Stimulated activated naive CD4-positive, alpha-beta T cell treated with Interleukin-2 at 50 U/mL for 16 hours (primary cell): Measurements from ENCODE around the gene SLCO2A1.

ENCODE experiments used
- DNase-seq: peaks from one replicate; lab custom pipeline; 2025; lab: John Stamatoyannopoulos, UW

Gene SLCO2A1

DNA sequence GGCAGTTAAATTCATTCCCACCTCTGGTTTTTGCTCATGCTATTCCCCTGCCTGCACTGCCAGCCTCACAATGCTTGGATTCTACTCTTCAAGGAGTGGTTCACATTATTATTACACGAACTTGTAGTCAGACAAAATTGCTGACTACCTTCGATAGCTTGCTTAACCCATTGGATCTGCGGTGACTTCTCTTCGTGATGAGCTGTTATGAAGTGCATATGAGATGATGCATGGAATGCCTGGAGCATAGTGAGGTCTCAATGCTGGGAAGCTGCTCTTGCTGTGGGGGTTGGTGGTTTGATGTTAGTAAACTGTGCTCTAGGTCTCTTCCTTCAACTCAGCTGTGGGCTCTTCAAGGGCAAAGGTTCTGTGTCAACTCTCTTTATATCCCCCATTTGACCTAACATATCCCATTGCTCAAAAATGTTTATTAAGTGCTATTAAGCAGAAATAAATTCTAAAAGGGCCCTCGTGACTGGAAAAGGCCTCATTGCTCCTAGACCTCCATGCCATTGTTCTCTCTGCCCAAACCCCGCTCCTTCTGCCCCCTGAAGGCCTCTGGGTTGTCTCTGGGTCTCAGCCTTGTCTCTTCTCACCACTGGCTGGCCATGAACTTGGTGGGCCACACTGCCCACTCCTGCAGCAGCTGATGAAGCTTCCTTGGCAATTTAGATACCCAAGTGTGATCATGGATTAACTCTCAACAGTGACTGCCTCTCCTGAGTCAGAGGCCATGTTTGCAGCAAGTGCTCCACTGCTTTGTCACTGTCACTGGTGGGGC, 4.5 kb upstream of the SLCO2A1 start:
- no peak for DNase-seq

DNA sequence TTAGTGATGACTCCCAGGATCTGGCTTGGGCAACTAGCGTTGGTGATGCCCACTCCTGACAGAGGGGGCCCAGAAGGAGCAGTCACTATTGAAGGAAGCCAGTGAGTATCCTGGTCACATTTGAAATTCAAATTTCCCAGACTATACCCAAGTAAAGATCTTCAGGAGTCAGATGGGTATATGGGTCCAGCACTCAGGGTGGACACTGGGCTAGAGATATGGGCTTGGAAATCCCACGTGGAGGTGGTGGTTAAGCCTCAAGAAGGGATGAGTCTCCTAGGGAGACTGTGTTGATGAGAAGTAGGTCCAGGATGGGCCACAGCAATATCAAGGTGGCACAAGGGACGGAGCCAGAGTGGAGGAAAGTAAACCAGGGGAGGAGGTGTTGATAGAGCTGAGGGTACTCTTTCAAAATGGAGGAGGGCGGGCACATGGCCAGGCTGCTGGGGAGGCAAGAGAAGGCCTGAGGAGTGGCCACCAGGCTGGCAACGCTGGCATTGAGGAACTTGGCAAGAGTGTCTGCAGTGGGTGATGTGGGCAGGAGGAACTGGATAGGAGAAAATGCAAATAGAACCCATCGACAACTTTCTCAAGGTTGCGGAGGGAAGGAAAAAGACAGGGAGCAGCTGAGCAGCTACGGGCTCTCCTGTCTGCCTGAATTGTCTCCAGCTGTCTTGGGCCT, 3.7 kb upstream of the SLCO2A1 start:
- no peak for DNase-seq

DNA sequence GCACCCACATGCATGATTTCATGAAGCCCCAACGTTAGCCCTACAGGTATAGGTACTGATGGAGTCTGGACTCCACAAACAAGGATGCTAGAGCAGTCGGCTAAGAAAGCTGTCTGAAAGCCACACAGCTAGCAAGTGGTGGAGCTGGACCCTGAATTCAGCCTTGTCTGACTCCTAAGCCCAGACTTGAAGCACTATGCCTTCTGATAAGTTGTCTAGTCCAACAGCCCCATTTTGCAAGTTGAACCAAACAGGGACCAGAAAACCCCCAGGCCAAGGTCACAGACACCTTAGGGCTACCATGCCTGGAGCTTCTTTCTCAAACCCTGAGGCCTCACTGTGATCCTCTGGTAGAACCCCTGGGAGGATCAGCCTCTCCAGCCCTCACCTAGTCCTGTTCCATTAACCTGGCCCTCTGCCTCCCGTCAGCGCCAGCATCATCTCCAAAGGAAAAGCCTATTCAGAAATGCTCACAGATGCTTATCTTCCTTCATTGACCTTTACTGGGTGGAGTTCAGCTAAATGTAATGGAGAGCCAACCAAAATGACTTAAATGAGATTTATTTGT, 1.7 kb upstream of the SLCO2A1 start:
- DNase-seq, result no peak

DNA sequence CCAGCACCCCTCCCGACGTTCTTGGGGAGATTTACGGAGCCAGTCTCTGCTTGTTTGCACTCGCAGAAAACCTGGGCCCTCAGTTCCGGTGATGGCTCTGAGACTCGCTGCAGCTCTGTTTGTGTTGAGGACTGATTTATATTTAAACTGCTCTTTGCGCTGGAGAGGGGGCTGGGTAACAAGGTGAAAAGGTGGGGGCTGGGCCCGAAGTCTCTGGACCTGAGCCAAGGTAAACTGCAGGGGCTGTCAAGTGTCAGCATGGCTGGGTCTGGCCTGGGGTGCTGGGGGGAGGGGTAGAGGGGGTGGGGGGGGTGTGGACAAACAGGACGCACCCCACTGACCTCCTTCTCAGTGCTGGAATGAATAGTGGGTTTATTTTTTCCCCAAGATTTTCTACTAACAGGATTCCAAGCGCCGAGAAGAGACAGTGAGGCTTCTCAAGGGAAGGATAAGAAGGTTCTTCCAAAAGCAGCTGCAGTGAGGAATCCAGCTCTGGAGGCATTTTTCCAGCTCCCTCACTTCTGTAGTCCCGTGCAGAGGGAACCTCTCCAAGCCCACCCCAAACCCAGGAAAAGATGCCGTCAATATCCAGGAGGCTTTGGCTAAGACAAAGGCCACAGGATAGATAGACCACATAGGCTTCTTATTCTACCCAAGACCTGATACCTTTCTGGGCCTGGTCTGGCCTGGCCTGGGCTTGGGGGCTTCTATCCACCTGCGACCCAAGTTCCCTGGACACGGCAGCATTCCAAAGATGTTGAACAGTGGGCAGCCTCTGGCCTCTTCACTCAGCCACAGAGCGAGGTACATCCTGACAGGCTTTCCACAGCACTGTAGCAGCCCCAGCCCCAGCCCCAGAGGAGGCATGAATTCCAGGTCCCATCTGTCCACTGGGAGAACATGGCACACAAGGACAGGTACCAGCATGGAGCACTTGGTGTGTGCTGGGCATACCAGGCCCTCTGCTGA, 938 bp upstream of the SLCO2A1 start:
- no peak for DNase-seq

DNA sequence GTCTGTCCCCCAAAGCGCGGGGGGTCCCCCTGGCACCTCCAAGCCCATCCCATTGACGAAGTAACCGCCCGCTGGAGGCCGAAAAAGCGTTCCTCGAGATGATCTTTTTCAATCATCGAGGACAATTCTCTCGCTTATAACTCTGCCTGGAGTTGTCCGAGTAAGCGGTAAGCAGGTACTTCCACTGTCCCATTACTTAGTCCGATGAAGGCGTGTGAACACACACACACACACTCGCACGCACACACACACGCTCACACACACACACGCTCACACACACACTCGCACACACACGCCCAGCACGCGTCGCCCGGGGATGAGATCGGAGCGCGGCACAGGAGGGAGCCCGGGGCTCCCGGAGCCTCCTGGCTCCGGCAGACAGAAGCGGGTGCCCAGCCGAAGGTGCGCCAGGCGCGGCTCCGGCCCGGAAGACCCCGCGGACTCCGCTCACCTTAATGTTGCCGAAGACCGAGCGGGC, 430 bp downstream of the SLCO2A1 start:
- DNase-seq, result no peak

DNA sequence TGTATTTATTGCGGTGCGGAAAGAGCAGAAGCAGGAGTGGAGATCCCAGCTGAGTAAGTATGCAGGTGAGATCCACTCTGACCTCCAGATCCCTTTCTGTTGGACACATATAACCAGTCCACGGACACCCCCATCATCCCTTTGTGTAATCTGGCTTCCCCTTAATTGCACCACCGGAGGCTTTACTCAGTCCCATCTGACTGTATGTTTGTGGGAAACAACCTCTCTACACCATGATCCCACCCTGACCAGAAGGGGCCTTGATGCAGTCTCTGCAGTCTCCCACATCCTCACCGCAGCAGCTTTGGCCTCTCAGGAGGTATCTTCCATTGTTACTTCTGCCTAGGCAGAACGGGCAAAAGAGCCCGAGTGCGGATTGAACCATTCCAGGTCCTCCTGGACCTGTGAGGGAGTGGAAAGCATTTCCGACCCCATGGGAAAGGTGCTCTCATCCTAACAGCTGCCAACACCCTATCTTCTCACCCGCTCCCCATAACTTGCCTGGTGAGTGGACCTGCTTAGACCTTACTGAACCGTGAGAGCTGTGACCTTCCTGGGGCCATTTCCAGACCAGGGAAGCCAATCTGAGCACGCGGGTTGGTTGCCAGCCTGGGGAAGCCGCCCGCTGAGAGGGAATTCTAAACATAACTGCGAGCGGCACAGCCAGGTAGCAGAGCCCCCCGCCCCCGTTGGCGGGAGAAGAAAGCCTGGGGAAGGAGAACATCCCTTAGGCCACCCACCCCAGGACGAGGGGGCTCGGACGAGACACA, 1.1 kb downstream of the SLCO2A1 start:
- no peak for DNase-seq

DNA sequence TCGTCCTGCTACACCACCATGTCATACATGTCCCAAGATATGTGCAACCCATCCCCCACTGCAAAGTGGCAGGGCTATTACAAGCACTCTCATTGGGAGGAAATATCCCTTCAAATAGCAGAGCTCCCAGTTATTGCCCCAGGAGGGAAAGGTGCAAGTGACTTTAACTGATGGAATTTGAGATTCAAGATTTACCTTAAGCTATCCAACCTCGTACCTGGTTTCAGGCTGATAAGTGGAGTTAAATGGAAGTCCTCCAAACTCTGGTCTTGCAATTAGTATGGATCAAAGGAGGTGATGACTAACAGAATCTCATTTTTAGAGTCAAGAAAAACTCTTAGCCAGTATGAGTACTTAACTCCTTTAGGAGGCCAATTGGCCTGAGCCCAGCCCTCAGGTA, 2.1 kb downstream of the SLCO2A1 start:
- no peak for DNase-seq

DNA sequence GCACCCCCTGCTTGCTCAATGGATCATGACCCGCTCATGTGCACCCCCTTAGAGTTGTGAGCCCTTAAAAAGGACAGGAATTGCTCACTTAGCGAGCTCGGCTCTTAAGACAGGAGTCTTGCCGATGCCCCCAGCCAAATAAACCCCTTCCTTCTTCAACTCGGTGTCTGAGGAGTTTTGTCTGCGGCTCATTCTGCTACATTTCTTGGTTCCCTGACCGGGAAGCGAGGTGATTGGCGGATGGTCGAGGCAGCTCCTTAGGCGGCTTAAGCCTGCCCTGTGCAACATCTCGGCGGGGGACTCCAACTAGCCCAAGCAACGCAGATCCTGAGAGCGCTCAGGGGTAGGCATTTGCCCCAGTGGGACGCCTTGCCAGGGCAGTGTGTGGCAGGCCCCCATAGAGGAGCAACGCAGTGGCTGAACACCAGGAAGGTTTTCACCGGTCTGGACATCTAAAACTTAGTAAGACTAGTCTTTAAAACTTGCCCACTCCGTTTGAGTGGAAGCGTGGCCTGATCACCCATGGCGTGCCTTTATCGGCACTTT, 9.5 kb downstream of the SLCO2A1 start:
- DNase-seq, result no peak

DNA sequence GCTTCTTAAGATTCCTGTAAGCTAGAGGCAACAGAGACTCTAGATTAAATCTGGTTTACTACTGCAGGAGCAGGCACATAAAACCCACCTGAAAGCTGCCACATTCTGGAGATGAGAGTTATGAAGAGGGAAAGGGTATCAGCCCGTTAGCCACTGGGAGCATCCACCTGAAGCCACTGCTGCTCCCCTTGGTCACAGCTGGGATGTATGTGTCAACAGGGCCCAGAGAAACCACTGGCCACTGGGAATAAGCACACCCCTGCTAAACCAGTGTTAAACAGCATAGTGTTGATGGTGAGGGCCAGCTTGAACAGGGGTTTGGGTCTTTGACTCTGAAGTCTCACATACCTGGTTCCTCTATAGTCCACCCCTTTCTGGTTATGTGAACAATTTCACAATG, 10.9 kb downstream of the SLCO2A1 start:
- no peak for DNase-seq

DNA sequence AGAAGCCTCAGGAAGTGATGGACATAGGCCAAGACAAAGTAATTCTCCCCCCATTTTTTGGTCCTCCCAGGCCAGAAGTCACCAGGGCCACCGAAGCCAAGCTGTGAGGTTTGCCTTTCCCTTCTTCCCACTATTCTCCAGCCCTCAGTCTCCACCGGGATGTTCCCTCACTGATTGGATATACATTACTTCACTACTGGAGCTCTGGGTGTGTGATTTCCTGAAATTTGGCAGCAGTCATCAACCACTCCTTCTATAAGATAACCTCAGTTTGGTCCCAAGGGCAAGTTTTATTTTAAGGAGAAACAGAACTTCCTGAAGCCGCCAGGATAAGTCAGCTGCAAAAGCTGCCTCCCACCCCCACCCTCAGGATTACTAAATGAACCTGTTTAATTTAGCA, 11.3 kb downstream of the SLCO2A1 start:
- no peak for DNase-seq

DNA sequence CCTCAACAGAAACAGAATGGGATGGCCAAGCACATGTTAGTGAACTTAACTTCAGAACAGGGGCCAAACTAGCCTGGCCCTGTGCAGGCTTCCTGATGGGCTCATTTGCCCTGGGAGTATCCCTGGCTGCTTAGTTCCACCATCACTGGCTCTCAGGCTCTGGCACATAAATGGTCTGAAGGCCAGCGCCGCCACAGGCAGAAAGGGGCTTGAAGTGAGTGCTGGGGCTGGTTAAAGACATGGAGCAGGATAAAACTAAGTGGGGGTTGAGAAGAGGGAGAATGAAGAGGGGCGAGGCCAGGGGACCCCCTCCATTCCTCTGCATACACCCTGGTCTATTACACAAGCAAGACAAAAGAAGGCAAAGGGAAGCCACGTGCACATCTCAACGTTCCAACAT, 12.2 kb downstream of the SLCO2A1 start:
- no peak for DNase-seq

DNA sequence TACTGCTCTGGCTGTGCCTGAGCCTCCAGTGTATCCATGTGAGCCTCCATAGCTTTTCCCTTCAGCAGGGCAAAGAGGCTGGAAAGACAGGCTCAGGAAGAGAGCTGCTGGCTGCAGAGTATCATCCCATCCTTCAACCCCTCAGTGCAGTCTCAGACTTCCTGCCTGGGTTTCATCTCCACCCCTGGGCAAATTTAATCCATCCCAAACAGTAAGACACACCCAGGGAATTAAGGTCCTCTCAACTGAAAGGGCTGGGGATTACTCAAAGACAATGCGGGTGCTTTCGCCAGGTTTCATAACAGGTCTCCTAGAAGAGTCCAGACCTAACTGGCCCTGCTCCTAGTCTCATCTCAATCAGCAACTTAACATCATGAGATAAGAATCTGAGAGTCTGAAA, 15.5 kb downstream of the SLCO2A1 start:
- DNase-seq, result no peak

DNA sequence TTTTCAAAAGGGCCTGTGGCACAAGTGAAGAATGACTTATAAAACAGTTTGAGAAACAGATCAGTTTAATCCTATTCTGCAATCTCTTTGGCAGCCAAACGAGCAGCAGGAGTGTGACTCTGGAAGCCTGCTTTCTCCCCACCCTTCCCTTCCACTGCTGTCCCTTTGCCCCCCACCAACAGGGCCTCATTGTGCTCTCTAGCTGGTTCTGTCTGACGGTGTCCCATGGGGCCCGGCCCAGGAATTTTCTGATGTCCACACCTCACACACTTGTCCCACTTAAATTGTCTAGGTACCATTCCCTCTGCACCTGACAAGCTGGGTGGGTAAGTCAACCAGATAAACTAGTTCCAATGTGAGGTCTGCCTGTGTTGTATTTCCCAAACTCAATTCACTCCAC, 16.4 kb downstream of the SLCO2A1 start:
- no peak for DNase-seq

DNA sequence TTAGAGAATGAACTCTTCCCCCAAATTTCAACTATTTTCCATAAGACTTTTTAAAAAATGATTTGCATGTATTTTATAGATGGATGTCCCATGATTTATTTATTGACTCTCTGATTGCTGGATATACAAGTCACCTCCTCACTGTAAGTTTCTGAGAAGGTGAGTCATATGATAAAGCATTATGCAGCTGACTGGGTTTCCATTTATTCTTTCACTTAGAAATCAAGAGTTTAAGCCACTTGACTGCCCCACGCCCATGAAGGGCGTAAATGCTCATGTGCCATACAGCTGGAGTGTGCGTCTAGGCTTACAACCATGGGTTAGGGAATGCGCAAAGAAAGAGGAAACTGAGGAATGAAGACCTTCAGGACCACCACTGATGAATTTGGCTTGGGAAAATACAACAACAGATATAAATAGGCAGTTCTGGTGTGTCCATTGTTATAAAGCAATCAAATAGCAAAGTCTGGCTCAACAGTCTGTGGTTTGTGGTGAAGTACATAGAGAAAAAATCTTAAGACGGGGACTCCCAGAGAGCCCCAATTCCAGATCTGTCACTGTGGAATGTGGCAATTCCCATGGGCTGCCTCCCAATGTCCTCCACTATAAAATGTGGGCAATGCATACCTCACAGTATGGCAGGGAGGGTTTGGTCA, 20.3 kb downstream of the SLCO2A1 start:
- no peak for DNase-seq

DNA sequence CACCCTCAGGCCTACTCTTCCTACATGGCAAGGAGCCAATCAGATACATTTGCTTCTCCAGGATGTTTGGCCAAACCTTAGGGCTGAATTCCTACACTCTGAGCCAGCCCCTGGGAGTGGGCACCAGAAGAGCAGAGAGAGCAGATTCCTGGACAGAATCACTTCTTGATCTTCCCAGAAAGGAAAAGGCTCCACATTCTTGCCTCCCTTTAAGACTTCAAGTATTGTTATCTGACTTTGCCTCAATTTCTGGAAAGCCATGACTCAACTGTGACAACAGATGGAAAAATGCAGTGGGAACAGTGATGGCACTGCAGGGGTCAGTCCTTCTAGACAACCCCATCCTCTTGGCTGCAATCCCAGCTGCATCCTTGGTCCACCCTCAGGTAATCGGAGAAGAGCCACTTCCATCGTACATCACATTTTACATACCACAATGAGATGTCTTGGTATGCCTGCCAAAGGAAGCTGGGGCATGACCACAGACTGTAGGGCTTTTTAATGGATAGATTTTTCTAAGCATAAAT, 21.0 kb downstream of the SLCO2A1 start:
- no peak for DNase-seq

DNA sequence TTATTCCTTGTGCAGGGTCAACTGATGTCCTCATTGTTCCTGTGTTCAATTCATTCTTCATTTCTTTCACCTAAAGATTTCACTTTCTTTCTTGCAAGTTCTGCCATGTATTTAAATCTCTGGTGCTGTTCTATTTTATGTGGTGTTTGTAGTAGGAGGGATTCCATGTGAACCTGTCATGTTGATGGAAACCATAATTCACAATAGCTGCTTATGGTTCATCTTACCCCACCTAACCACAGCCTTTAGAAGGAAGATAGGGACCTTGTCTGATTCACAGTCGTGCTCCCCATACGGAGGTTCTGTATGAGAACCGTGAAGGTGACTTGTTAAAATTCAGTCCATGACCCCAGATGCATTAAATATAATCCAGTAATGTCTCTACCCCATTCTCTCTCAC, 21.9 kb downstream of the SLCO2A1 start:
- no peak for DNase-seq

DNA sequence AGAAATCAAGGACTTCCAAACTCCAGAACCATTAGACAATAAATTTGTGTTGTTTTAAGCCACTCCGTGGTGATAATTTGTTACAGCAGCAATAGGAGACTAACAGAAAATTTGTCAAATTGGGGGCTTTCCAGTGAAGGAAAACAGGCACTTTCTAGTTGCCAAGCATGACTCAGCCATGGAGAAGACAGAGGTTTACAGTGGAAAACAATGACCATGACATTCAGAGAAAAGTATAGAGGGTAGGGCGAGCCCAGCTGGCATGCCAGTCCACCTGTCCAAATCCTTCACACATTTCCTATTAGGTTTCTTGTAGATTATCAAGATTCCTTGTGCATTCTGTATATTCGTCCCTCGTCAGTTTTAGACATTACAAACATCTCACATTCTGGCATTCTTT, 24.9 kb downstream of the SLCO2A1 start:
- no peak for DNase-seq

DNA sequence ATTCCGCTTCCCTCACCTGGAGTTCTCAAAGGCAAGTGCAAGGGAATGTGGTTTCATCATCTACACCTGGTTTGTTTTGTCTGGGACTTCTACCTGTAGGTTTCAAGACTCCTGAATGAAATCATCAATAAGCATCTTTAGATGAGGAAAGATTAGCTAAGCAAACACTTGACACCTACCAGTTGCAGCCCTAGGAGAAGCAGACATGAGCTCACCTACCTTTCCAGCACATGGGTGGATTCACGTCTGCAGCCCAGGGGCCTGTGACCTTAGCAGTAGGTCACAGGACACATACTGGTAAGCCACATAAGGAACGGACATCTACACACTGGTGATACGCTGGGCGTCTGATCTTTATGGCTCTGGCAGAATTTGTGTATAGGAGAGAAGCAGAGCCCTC, 26.7 kb downstream of the SLCO2A1 start:
- DNase-seq, result no peak

DNA sequence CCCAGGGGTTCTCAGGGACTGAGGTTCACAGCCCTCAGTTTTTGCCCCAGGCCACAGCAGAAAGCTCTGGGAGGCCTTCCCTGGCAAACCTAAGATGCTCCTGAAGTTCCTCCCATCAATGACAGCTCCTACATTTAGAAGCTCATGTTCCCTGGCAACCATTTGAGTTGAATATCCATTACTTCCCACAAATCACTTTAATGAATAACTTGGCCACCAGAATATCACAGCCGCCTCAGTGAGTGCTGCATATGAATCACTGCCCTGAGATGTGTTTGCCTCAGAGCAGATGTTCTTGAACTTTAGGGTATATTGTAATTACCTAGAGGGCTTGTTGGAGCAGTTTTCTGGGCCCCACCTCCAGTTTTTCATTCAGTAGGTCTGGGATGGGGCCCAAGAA, 27.4 kb downstream of the SLCO2A1 start:
- DNase-seq, result no peak

DNA sequence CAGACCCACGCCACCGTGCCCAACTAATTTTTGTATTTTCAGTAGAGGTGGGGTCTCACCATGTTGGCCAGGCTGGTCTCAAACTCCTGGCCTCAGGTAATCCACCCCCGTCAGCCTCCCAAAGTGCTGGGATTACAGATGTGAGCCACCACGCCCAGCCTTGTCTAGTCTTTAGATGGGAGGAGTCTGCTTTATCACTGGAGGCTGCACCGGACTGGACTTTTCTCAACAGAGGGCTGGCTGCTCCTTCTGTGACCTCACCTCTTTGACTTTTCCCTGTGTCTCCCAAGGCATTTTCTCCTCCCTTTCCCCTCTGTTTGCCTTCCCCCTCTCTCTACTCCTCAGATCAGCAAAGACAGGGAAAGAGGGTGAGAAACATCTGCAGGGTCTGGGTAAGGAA, 28.5 kb downstream of the SLCO2A1 start:
- DNase-seq, result no peak
